ENCODE measurements around the gene IL18.
"Not testable (repeated sequence)": the region's sequence is repeated elsewhere in the genome, so short reads cannot be mapped to it uniquely, and the experiment has no call there.

Gene IL18

GRCh38 chr11:112114460-112114859 is 49.4 kb downstream of the IL18 start:
- DNase-seq (ENCODE audit: low spot score in 2 of 2) (no peak), ATAC-seq (no peak)
- no peak overlapping the region for H3K27ac Mint-ChIP-seq
- H3K4me1 Mint-ChIP-seq: no peaks in the 10 kb centered on the region
- H3K4me3 Mint-ChIP-seq: no peak overlapping the region
- no peaks in the 10 kb centered on the region for H3K36me3 Mint-ChIP-seq
- H3K9me3 Mint-ChIP-seq: no peaks in the 10 kb centered on the region

DNA sequence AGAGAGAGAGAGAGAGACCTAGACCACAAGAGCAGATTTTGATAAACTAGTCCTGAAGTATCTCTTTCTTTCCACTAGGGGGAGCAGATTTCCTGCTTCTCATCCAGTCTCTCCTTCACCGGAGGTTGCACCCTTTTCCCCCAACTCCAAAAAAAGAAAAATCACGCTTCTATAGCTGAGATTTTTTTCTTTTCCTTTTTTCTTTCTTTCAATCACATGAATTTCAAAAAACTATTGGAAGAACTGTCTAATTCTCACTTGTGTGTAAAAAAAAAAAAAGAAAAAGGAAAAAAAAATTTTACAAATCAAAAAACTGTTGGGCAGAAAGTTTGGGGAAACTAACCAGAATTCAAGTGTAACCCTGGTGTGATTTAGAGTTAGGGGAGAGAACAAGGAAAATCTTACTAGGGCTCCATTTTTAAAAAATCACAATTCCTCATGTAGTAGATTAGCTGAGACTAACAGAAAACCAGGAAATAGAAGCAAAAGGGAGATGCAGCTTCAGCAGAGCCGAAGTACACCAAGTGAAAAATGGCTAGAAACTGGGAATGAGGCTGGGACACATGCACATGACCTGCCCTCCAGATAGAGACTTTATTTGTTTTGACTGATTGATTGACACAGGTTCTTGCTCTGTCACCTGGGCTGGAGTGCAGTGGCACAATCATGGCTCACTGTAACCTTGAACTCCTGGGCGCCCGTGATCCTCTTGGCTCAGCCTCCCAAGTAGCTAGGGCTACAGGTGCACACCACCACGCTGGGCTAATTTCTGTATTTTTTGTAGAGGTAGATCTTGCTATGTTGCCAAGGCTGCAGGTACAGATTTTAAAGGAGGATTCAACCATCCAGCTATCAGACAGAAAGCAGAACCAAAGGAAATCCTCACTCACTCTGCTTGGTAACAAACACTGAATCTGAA is 50.1 kb downstream of the IL18 start:
- no peaks in the 10 kb centered on the region for H3K9me3 Mint-ChIP-seq
- H3K36me3 Mint-ChIP-seq: no peaks in the 10 kb centered on the region
- no peak overlapping the region for H3K4me3 Mint-ChIP-seq
- no peaks in the 10 kb centered on the region for H3K4me1 Mint-ChIP-seq
- H3K27ac Mint-ChIP-seq: no peak overlapping the region
- no peak for ATAC-seq
- DNase-seq (ENCODE audit: low spot score in 2 of 2): no peak

GRCh38 chr11:112106070-112106469 is 57.8 kb downstream of the IL18 start:
- Mint-ChIP-seq H3K4me1 (no peaks in the 10 kb centered on the region), H3K36me3 (no peaks in the 10 kb centered on the region), H3K9me3 (no peaks in the 10 kb centered on the region), H3K27ac (no peak overlapping the region), H3K4me3 (no peak overlapping the region)
- ATAC-seq (no peak), DNase-seq (ENCODE audit: low spot score in 2 of 2) (no peak)

DNA sequence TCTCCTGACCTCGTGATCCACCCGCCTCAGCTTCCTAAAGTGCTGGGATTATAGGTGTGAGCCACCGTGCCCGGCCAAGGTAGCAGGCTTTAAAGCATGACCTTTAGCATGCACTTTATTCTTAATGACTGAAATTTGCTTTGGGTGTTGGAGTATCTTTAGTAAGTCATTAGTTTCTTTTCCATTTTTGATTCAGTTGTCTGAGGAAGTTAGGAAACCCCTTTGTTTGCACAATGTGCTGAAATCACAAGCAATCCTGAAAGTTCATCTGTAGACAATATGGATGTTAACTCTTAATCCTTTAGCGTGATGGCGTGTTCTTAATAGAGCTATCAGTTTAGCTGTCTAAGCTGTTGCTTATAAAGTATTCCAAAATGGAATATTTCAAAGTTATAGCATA is 60.4 kb downstream of the IL18 start:
- no peak overlapping the region for H3K27ac Mint-ChIP-seq
- no peaks in the 10 kb centered on the region for H3K9me3 Mint-ChIP-seq
- peaks cover under 1% of the 10 kb centered on the region for H3K36me3 Mint-ChIP-seq
- DNase-seq (ENCODE audit: low spot score in 2 of 2) (no peak), ATAC-seq (no peak)
- H3K4me1 Mint-ChIP-seq: no peaks in the 10 kb centered on the region
- no peak overlapping the region for H3K4me3 Mint-ChIP-seq

- Mint-ChIP-seq H3K27ac (no peak overlapping the region), H3K9me3 (no peaks in the 10 kb centered on the region), H3K36me3 (peaks cover 26% of the 10 kb centered on the region), H3K4me1 (no peaks in the 10 kb centered on the region), H3K4me3 (no peak overlapping the region)
- ATAC-seq (no peak), DNase-seq (ENCODE audit: low spot score in 2 of 2) (no peak)
Observed at GRCh38 chr11:112100462-112100861, 63.4 kb downstream of the IL18 start.

GRCh38 chr11:112097734-112098528 is 66.0 kb downstream of the IL18 start:
- H3K4me1 Mint-ChIP-seq: no peaks in the 10 kb centered on the region
- no peaks in the 10 kb centered on the region for H3K9me3 Mint-ChIP-seq
- H3K4me3 Mint-ChIP-seq: no peak overlapping the region
- no peak for ATAC-seq
- no peak overlapping the region for H3K27ac Mint-ChIP-seq
- no peak for DNase-seq (ENCODE audit: low spot score in 2 of 2)
- H3K36me3 Mint-ChIP-seq: peaks cover 50% of the 10 kb centered on the region

- DNase-seq (ENCODE audit: low spot score in 2 of 2) (no peak), ATAC-seq (no peak)
- Mint-ChIP-seq H3K4me3 (no peak overlapping the region), H3K9me3 (no peaks in the 10 kb centered on the region), H3K27ac (no peak overlapping the region), H3K4me1 (no peaks in the 10 kb centered on the region), H3K36me3 (peaks cover 68% of the 10 kb centered on the region)
Observed at GRCh38 chr11:112096194-112096593, 67.7 kb downstream of the IL18 start.

GRCh38 chr11:112095302-112095701 is 68.6 kb downstream of the IL18 start:
- not testable (repeated sequence) for H3K4me1 Mint-ChIP-seq; H3K9me3 Mint-ChIP-seq; H3K27ac Mint-ChIP-seq; DNase-seq (ENCODE audit: low spot score in 2 of 2); H3K4me3 Mint-ChIP-seq; ATAC-seq
- H3K36me3 Mint-ChIP-seq: peaks cover 76% of the 10 kb centered on the region
